PC-3 (cell line): ENCODE data around the gene NCAPD2. TPM values are rescaled to one million over a fixed set of nuclear protein-coding genes. Genes with fewer than 3 reads are reported as not detected.

Experiments used
- ATAC-seq: fragments of 200-7000 bp; cut with Tn5 transposase; 2 replicates; pipeline ENCODE4 v1.9.1; 2020; ENCODE audit warnings: mild to moderate bottlenecking, moderate library complexity
- BruUV-seq: library from RNA; stranded (reverse); fragments of 400-500 nt; replicated peaks from 2 replicates; lab custom pipeline; 2021; lab: Mats Ljungman, UMichigan
- CTCF ChIA-PET: fragments of 300-600 bp; sonication (Branson Sonifier 250); formaldehyde crosslinking; loops from one replicate; lab custom pipeline; 2022; ENCODE audit warnings: antibody characterized with exemption; lab: Charles Lee
- POLR2A ChIA-PET: fragments of 300-600 bp; sonication (Branson Sonifier 250); formaldehyde crosslinking; loops from one replicate; lab custom pipeline; 2022; ENCODE audit warnings: antibody characterized with exemption; ENCODE audit not compliant: unreplicated experiment; lab: Charles Lee
- DNase-seq: peaks from one replicate; pipeline ENCODE4 v3.0.0-alpha.2; 2015
- H2AFZ ChIP-seq: fragments of 300-600 bp; sonication (generic); 2 replicates; pipeline ENCODE4 v1.6.0; 2016; ENCODE audit warnings: antibody characterized with exemption, low read length
- H3F3A ChIP-seq: fragments of 300-600 bp; sonication (generic); one replicate; pipeline ENCODE4 v1.6.0; 2017; ENCODE audit warnings: antibody characterized with exemption, low read length, control low read depth, mild to moderate bottlenecking; ENCODE audit not compliant: unreplicated experiment
- H3K27ac ChIP-seq: fragments of 300-600 bp; sonication (generic); 2 replicates; pipeline ENCODE4 v1.5.1; 2016; ENCODE audit warnings: mild to moderate bottlenecking, low read length
- H3K27me3 ChIP-seq: fragments of 300-600 bp; sonication (generic); 2 replicates; pipeline ENCODE4 v1.6.1; 2016; ENCODE audit warnings: low read length, mixed read lengths
- H3K36me3 ChIP-seq: fragments of 300-600 bp; sonication (generic); 2 replicates; pipeline ENCODE4 v1.6.1; 2016; ENCODE audit warnings: low read depth, mixed run types, low read length, mixed read lengths
- H3K4me1 ChIP-seq: fragments of 300-600 bp; sonication (generic); 2 replicates; pipeline ENCODE4 v1.5.1; 2016; ENCODE audit warnings: low read length; ENCODE audit not compliant: insufficient read depth
- H3K4me2 ChIP-seq: fragments of 300-600 bp; sonication (generic); 2 replicates; pipeline ENCODE4 v1.6.0; 2016; ENCODE audit warnings: low read length
- H3K4me3 ChIP-seq: fragments of 300-600 bp; sonication (generic); 2 replicates; pipeline ENCODE4 v1.5.1; 2016; ENCODE audit warnings: mild to moderate bottlenecking, low read length, mixed read lengths
- H3K79me2 ChIP-seq: fragments of 300-600 bp; sonication (generic); 2 replicates; pipeline ENCODE4 v1.6.1; 2017; ENCODE audit warnings: low read length, mixed read lengths
- H3K9ac ChIP-seq: fragments of 300-600 bp; sonication (generic); 2 replicates; pipeline ENCODE4 v1.6.0; 2016; ENCODE audit warnings: mild to moderate bottlenecking, low read length
- H3K9me2 ChIP-seq: fragments of 300-600 bp; sonication (generic); replicated peaks from 2 replicates; pipeline ENCODE4 v1.6.1; 2016; ENCODE audit warnings: mixed run types, low read length, mixed read lengths
- H3K9me3 ChIP-seq: fragments of 300-600 bp; sonication (generic); 2 replicates; pipeline ENCODE4 v1.6.1; 2016; ENCODE audit warnings: low read length, mixed read lengths
- H4K20me1 ChIP-seq: fragments of 300-600 bp; sonication (generic); 2 replicates; pipeline ENCODE4 v1.6.1; 2016; ENCODE audit warnings: low read length, mixed read lengths
- EZH2 ChIP-seq: fragments of 300-600 bp; sonication (generic); IDR thresholded peaks from one replicate; pipeline ENCODE4 v1.6.1; 2017; ENCODE audit warnings: antibody characterized with exemption, mild to moderate bottlenecking, low read length; ENCODE audit not compliant: unreplicated experiment
- EZH2phosphoT487 ChIP-seq: fragments of 300-600 bp; sonication (generic); IDR thresholded peaks from 2 replicates; pipeline ENCODE4 v1.6.1; 2018; ENCODE audit warnings: mild to moderate bottlenecking, antibody characterized with exemption, low read length, borderline replicate concordance
- intact Hi-C: fragments of 100-400 bp; cut with micrococcal nuclease; formaldehyde crosslinking; loops from 2 replicates; pipeline ENCODE4 v1.9.0; 2023
- total RNA-seq: library from RNA; depleted of rRNA; stranded (reverse); fragments of >200 nt; gene quantifications from 2 replicates; pipeline ENCODE4 v1.2.3, GENCODE V29; 2014
- TF ChIP-seq, protein P1 (sequence below): fragments of 300-600 bp; sonication (generic); conservative IDR thresholded peaks from 2 replicates; pipeline ENCODE4 v1.5.1; 2017; ENCODE audit warnings: antibody characterized with exemption, low read depth, mild to moderate bottlenecking, low read length

Gene NCAPD2
- total RNA-seq, 1 experiment from 2014 or later: 105 TPM

DNA sequence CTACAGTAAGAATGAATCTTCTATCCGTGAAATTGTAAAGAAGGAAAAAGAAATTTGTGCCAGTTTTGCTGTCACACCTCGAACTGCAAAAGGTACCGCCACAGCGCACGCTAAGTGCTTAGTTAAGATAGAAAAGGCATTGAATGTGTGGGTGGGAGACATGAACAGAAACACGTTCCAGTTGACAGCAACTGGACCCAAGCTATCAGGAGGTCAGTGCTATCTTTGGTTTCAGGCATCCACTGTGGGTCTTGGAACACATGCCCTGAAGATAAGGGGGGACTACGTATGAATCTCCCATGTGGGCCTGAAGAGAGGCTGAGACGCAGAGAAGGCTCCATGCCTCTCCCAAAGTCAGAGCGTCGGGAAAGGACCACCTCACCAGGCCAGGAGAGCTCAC is 52.1 kb downstream of the NCAPD2 start:
- no peaks in the 10 kb centered on the region for H3K79me2 ChIP-seq

DNA sequence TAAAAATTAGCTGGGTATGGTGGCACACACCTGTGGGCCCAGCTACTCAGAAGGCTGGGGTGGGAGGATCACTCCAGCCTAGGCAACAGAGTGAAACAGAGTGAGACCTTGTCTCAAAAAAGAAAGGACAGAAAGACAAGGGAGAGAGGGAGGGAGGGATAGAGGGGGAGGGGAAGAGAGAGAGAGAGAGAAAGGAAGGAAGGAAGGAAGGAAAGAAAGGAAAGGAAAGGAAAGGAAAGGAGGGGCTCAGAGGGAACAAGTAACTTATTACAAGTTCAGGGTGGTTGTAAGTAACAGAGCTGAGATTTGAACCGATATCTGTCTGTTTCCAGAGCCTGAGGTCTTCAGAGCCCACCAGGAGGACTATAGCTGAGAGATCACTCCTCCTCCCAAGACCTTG is 53.7 kb downstream of the NCAPD2 start:
- H3K9ac ChIP-seq: no peak overlapping the region
- H3K9me3 ChIP-seq: no peaks in the 10 kb centered on the region
- H3K9me2 ChIP-seq: no peaks in the 10 kb centered on the region
- H3K4me1 ChIP-seq: peaks cover 19% of the 10 kb centered on the region
- DNase-seq (no peak), ATAC-seq (no peak)
- H3K4me3 ChIP-seq: no peak overlapping the region
- intact Hi-C loops: no loop called here
- TF ChIP-seq EZH2 (no peak), EZH2phosphoT487 (no peak)
- H3K27ac ChIP-seq: 0 out of 2 replicates have a peak overlapping the region, but pooled peaks have one; percentile 5
- no peaks in the 10 kb centered on the region for H3K79me2 ChIP-seq
- ChIA-PET POLR2A (interaction anchor here (0.6 kb wide), 1 partner anchor 12 kb away, joined by 3 read pairs; no protein-coding TSS in a partner anchor), CTCF (no interaction called here)
- H4K20me1 ChIP-seq: no peaks in the 10 kb centered on the region
- H2AFZ ChIP-seq: 0 out of 2 replicates have a peak overlapping the region, but pooled peaks have one; percentile 10
- BruUV-seq: no TSS peak
- no peaks in the 10 kb centered on the region for H3K27me3 ChIP-seq
- H3F3A ChIP-seq: no peaks in the 10 kb centered on the region
- H3K4me2 ChIP-seq: peak overlapping the region; percentile 54
- H3K36me3 ChIP-seq: no peaks in the 10 kb centered on the region

More for the DNA sequence above, 52.1 kb downstream of the NCAPD2 start:
- CTCF ChIA-PET: no interaction called here
- Histone ChIP-seq H3K4me3 (no peak overlapping the region), H3F3A (no peaks in the 10 kb centered on the region), H4K20me1 (no peaks in the 10 kb centered on the region), H3K36me3 (no peaks in the 10 kb centered on the region), H3K4me1 (peaks cover 19% of the 10 kb centered on the region), H3K9me2 (no peaks in the 10 kb centered on the region), H2AFZ (no peak overlapping the region), H3K9ac (no peak overlapping the region), H3K27ac (no peak overlapping the region), H3K4me2 (no peak overlapping the region), H3K27me3 (no peaks in the 10 kb centered on the region), H3K9me3 (no peaks in the 10 kb centered on the region)
- ATAC-seq: no peak
- no TSS peak for BruUV-seq
- TF ChIP-seq EZH2 (no peak), EZH2phosphoT487 (no peak)
- TF ChIP-seq, protein P1, sequence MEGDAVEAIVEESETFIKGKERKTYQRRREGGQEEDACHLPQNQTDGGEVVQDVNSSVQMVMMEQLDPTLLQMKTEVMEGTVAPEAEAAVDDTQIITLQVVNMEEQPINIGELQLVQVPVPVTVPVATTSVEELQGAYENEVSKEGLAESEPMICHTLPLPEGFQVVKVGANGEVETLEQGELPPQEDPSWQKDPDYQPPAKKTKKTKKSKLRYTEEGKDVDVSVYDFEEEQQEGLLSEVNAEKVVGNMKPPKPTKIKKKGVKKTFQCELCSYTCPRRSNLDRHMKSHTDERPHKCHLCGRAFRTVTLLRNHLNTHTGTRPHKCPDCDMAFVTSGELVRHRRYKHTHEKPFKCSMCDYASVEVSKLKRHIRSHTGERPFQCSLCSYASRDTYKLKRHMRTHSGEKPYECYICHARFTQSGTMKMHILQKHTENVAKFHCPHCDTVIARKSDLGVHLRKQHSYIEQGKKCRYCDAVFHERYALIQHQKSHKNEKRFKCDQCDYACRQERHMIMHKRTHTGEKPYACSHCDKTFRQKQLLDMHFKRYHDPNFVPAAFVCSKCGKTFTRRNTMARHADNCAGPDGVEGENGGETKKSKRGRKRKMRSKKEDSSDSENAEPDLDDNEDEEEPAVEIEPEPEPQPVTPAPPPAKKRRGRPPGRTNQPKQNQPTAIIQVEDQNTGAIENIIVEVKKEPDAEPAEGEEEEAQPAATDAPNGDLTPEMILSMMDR: no peak
- intact Hi-C loops: no loop called here
- no peak for DNase-seq
- POLR2A ChIA-PET: no interaction called here

DNA sequence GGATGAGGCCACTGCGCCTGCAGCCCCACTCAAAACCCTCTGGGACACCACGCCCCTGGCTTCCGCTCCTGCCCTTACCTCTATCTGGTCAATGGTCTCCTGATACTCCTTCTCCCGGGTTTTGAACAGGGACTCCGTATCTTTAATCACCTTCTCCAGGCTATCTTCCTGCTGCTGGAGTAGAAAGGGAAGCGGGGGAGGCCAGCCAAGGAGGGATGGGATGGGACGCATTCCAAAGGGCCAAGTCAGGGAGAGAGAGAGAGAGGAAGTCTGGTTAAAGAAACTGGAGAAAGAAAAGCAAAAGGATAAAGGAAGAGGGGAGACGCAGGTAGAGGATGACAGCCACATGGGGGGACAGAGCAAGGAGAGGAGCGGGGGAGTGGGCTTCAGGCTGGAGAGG is 54.1 kb downstream of the NCAPD2 start:
- Histone ChIP-seq H3F3A (no peaks in the 10 kb centered on the region), H2AFZ (0 out of 2 replicates have a peak overlapping the region, but pooled peaks have one; percentile 10), H3K4me2 (peak overlapping the region; percentile 54), H3K27ac (0 out of 2 replicates have a peak overlapping the region, but pooled peaks have one; percentile 5), H3K9ac (no peak overlapping the region), H3K9me2 (no peaks in the 10 kb centered on the region), H3K79me2 (no peaks in the 10 kb centered on the region), H4K20me1 (no peaks in the 10 kb centered on the region), H3K9me3 (no peaks in the 10 kb centered on the region), H3K4me1 (peaks cover 19% of the 10 kb centered on the region), H3K27me3 (no peaks in the 10 kb centered on the region), H3K4me3 (no peak overlapping the region), H3K36me3 (no peaks in the 10 kb centered on the region)
- ATAC-seq (peak; percentile 65), DNase-seq (peak; percentile 60)
- CTCF ChIA-PET: no interaction called here
- BruUV-seq: no TSS peak
- intact Hi-C loops: no loop called here
- TF ChIP-seq EZH2: no peak
- TF ChIP-seq EZH2phosphoT487: no peak
- TF ChIP-seq, protein P1: no peak
- POLR2A ChIA-PET: interaction anchor here (0.6 kb wide), 2 partner anchors 13 to 269 kb away, joined by 3 read pairs; no protein-coding TSS in a partner anchor
